Hippocampal formation (tissue), 2 donors: ENCODE results near the gene IFT122.
"Not testable (repeated sequence)": the region's sequence is repeated elsewhere in the genome, so short reads cannot be mapped to it uniquely, and the experiment has no call there.

Source experiments
- DNase-seq, 2 donors: peaks; one replicate each; lab custom pipeline; 2025; lab: John Stamatoyannopoulos, UW

IFT122 gene

GRCh38 chr3:129439817-129440617 lies at the start of gene IFT122, which contains the start of gene MBD4:
Gene IFT122, plus strand, starts transcription at chr3:129440224. Its CDS starts 107 bp downstream, at chr3:129440331.
Gene MBD4, minus strand, starts transcription at chr3:129439948. Its CDS starts 115 bp downstream, at chr3:129439833.
- DNase-seq = peak; percentile 96 to 97

- not testable (repeated sequence) for DNase-seq
These were observed 48.4 kb upstream of the IFT122 start for GRCh38 chr3:129391583-129391982.

- DNase-seq = not testable (repeated sequence)
These were observed 47.7 kb upstream of the IFT122 start for GRCh38 chr3:129392106-129392887.

GRCh38 chr3:129393271-129393670 lies 46.8 kb upstream of the IFT122 start:
- no peak for DNase-seq

- not testable (repeated sequence) for DNase-seq
These were observed 46.1 kb upstream of the IFT122 start for GRCh38 chr3:129393760-129394564.

- DNase-seq = no peak
These were observed 41.2 kb upstream of the IFT122 start for GRCh38 chr3:129398803-129399144.

- DNase-seq = peak; percentile 82 to 97
These were observed 40.7 kb upstream of the IFT122 start for GRCh38 chr3:129399145-129399894.

- peak in 1 of 2 donors; percentile 64 for DNase-seq
These were observed 40.1 kb upstream of the IFT122 start for GRCh38 chr3:129399895-129400357.

GRCh38 chr3:129402210-129402609 lies 37.8 kb upstream of the IFT122 start:
- no peak for DNase-seq

GRCh38 chr3:129402616-129403015 lies 37.4 kb upstream of the IFT122 start:
- no peak for DNase-seq

GRCh38 chr3:129403450-129403849 lies 36.6 kb upstream of the IFT122 start:
- DNase-seq = no peak

- no peak for DNase-seq
These were observed 35.9 kb upstream of the IFT122 start for GRCh38 chr3:129404130-129404529.

- DNase-seq = no peak
These were observed 35.4 kb upstream of the IFT122 start for GRCh38 chr3:129404610-129405009.

- no peak for DNase-seq
These were observed 30.5 kb upstream of the IFT122 start for GRCh38 chr3:129409541-129409940.

GRCh38 chr3:129410971-129411370 lies 29.1 kb upstream of the IFT122 start:
- no peak for DNase-seq

GRCh38 chr3:129412542-129413198 lies 27.4 kb upstream of the IFT122 start:
- no peak for DNase-seq

- not testable (repeated sequence) for DNase-seq
These were observed 26.8 kb upstream of the IFT122 start for GRCh38 chr3:129413238-129413637.

GRCh38 chr3:129413687-129414506 lies 26.1 kb upstream of the IFT122 start:
- DNase-seq = no peak

GRCh38 chr3:129415378-129415777 lies 24.6 kb upstream of the IFT122 start:
- no peak for DNase-seq

- no peak for DNase-seq
These were observed 24.2 kb upstream of the IFT122 start for GRCh38 chr3:129415830-129416229.
